GM19468 (cell line): ENCODE measurements around the gene PTPRZ1.

Experiments used
- ATAC-seq: cut with Tn5 transposase; IDR thresholded peaks from one replicate; pipeline ENCODE4 v1.9.1; 2021; ENCODE audit warnings: mild to moderate bottlenecking, moderate library complexity, moderate number of reproducible peaks; ENCODE audit not compliant: unreplicated experiment; ENCODE audit errors: extremely low read depth

Gene PTPRZ1

DNA sequence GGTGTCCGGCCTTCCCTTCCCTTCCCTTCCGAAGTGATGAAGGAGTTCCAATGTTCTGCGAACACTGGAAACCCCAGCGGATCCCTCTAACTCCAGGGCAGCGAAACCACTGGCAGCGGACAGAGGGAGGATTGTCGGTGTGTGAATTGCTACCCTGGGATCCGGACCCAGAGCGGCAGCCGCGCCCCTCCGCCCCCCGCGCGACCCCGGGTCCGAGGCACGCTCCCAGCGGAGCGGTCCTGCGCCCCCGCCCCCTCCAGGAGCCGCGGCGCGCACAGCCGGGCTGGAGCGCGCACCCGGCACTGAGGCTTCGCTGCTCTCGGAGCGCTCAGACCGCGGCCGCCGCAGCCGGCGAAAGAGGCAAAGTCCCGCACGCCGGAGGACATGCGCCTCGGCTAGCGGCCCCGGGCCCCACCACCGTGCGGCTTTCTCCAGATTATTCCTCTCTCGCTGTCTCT lies at the start of gene PTPRZ1:
PTPRZ1 (plus strand) TSS at position 331 of the 458 bp plus-strand sequence. CDS start 339 bp downstream, outside the sequence.
- no peak for ATAC-seq

- no peak for ATAC-seq
Observed at GRCh38 chr7:121824276-121824675, 48.7 kb upstream of the PTPRZ1 start.

GRCh38 chr7:121831351-121831750 lies 41.6 kb upstream of the PTPRZ1 start:
- no peak for ATAC-seq

- no peak for ATAC-seq
Observed at GRCh38 chr7:121831801-121832200, 41.2 kb upstream of the PTPRZ1 start.

DNA sequence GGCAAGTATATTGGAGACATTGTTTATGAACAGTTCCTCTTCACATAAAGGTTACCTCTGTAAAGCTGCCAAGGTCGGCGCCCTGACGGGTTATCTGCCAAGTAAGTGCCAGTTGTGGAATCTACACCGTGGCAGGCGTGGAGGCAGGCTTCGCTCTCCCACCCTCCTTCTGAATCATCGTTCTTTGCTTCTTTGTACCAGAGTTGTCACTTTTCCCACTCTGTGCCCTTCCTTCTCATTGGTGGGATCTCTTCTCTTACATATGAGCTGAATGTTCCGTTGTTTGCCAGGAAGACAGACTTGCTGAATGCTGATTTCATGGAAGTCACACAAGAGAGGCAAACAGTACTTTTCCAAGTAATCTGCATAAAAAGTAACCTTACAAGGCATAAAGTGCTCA lies 40.6 kb upstream of the PTPRZ1 start:
- ATAC-seq, result no peak

GRCh38 chr7:121833991-121834390 lies 39.0 kb upstream of the PTPRZ1 start:
- ATAC-seq, result no peak

GRCh38 chr7:121837462-121837861 lies 35.5 kb upstream of the PTPRZ1 start:
- no peak for ATAC-seq

DNA sequence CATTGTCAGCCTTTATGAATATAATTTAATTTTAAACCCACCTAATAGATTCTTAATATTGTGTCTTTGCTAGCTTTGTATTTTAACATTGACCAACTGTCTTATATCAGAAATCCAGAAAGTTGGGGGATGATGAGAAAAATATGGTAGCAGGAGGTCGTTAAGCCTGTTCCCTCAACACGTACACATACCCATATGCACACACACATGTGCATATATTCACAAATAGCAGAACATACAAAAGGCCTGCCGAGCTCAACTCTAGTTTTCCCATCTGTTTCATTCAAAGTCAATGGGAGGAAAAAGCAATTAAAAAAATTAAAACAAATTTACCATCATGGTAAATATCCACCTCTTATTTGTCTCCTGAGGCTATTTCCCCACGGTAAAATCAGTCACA lies 25.9 kb upstream of the PTPRZ1 start:
- no peak for ATAC-seq

DNA sequence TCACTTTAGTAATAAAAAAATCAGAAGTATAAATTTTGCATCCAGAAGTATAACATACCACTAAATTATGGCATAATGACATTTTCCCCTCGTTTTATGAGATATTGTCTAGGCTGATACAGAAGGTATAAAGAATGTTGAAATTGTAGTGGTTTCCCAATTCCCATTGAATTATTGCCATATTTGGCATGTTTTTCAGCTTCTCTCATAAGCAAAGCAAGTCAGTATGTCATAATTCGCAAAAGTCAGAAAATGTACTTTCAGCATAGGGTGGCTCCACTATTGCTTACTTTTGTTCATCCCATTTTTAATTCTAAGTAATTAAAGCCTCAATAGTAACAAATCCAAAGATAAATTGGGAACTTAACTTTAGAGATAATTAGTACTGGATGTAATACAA lies 19.7 kb upstream of the PTPRZ1 start:
- ATAC-seq, result no peak

- no peak for ATAC-seq
Observed at GRCh38 chr7:121860953-121861352, 12.0 kb upstream of the PTPRZ1 start.

GRCh38 chr7:121862591-121862990 lies 10.4 kb upstream of the PTPRZ1 start:
- no peak for ATAC-seq

- no peak for ATAC-seq
Observed at GRCh38 chr7:121871188-121871587, 1.8 kb upstream of the PTPRZ1 start.

DNA sequence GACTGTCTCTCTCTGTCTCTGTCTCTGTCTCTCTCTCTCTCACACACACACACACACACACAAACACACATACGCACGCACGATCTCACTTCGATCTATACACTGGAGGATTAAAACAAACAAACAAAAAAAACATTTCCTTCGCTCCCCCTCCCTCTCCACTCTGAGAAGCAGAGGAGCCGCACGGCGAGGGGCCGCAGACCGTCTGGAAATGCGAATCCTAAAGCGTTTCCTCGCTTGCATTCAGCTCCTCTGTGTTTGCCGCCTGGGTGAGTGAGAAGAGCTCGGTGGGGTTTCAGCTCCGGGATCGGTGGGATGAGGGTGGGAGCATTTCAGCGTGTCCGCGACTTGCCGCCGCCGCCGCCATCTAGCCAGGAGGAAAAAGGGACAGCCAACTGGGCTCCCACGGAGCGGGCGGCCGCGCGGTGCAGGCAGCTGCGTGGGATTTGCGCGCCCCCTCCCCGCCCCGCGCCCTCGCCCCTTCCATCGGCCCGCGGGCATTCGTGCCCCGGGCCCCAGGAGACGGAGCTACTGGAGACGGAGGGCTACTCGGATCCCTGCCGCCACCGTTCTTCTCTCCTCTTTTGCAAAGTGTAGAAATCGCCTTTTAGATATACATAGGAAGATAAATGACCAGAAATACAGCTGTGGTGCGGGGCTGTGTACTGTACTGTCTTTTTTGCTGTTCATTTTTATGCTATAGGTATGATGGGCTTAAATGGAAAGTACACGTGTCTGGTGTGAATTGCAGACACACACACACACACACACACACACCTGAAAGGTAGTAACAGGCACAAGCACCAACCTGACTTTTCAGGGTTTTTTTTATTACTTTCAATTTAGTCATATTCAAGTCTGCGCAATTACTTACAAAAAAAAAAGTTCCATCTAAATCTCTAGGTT lies 581 bp downstream of the PTPRZ1 start:
- no peak for ATAC-seq

DNA sequence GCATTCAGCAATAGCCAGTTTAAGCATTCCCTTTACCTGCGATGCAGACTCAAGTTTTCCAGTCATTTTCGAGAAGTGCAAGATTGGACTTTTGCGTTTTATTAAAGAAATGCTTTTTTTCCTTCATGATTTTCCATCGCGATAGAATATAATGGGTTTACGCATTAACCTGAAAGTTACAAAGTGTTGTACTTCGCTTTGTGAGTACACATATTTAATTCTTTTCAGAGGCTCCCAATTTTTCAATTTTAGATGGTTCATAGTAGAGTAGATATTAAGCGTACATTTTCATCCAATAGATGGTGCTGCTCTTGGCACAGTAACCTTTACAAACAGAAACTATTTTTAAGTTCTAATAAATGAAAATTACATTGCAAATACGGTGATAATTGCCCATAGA lies 1.3 kb downstream of the PTPRZ1 start:
- ATAC-seq, result no peak

GRCh38 chr7:121875203-121875602 lies 2.2 kb downstream of the PTPRZ1 start:
- ATAC-seq, result no peak

DNA sequence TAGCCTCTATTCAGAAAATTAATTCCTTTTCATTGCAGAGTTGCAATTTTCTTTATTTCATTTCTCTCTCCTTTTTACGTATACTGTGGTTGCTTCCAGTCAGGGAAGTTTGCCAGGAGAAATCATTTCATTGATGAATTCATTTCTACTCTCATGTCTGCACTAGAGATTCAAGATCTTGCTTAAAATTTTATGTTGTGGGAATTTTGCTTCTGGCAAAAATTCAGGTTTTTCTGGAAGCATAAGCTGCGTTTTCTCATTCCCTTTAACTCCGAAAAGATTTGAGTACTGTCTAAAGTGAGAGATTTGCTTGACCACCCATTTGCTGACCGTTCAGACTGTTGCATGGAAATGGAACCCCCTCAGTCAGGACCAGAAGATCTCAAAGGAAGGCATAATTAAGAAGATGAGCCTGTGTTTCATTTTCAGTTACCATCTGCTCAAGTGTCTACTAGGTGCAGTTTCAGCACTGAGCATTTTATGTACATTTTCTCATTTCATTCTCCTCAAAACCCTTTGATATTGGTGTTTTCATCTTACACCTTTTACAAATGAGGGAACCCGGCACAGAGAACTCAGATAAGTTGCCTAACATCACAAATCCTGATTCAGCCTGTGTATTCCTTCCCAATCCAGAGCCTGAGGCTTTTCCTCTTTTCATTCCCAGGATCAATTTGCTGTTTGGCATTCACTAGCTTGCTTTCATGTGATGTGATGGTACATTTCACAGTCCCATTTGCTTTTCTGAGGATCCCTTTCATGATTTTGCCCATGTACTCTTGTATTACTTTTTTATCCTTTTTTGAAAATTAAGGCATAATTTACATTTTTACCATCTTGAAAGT lies 3.9 kb downstream of the PTPRZ1 start:
- no peak for ATAC-seq

DNA sequence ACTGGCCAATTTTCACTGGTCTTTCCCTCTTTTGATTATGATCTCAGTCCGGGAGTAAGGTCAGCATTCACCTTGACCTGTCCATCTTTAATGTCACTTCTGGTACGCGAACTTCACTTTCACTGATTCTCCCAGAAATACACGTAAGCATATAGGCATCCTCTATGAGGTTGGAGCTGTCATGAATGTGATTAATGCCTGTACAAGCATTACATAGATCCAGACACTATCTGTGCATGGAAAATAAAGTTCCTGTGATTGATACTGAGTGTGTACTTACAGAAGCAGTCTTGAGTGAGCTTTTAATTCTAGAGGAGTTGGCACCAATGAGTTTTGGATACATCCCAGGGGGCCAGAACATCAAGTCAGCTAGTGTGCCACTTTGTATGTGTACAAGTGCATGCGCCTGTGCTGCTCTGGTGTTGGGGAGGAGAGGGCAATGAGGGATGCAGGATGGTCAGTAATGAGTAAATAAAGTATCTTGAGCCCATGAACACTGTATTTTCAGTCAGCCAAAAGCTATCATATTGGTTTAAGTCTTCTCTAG lies 6.0 kb downstream of the PTPRZ1 start:
- ATAC-seq, result no peak

DNA sequence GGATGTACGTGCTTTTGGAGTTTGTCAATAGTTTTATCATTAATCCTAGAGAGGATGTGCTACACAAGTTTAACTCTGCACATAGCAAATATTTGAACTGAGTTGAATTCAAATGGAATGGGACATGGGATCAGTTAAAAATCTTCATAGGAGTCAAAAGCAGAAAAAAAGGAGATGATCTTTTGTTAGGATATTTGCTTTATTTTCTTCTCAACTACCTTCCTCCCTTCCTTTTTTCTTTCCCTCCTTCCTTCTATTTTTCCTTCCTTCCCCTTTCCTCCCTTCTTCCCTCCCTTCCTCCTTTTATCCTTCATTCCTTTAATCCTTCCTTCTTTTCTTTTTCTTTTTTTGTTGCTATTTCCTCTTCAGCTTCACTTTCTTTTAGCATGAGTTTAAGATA lies 6.6 kb downstream of the PTPRZ1 start:
- ATAC-seq, result no peak

DNA sequence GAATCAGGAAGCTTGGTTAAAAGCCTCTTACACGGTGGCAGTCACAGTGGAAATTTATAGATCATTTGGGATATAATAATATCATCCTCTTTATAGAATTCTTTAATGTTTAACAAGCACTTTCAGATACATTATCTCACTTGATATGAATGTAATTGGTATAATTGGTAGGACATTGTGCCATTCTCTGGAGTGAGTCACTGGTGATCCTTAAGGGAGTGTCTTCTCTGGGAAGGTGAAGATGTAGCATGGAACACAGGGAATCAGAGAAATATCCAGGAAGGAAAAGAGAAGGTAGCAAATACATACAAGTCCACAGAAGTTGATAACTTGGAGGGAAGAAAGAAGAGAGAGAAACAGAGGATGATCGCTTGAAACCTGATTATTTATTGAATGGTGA lies 9.8 kb downstream of the PTPRZ1 start:
- no peak for ATAC-seq

- ATAC-seq, result no peak
Observed at GRCh38 chr7:121885166-121885920, 12.4 kb downstream of the PTPRZ1 start.
